Mesendoderm (in vitro differentiated cells): ENCODE results near the gene ANKRD39.

Source experiments
- DNase-seq: peaks from one replicate; pipeline ENCODE4 v3.0.0; 2013
- H2AK5ac ChIP-seq: 2 replicates; pipeline ENCODE4 v1.6.1; 2013; ENCODE audit warnings: low read length, inconsistent platforms
- H2BK120ac ChIP-seq: 2 replicates; pipeline ENCODE4 v1.6.1; 2013; ENCODE audit warnings: low read depth, mild to moderate bottlenecking, low read length, moderate library complexity, mixed read lengths
- H2BK15ac ChIP-seq: replicated peaks from 2 replicates; pipeline ENCODE4 v1.6.1; 2013; ENCODE audit warnings: low read depth, mild to moderate bottlenecking, moderate library complexity
- H2BK5ac ChIP-seq: 2 replicates; pipeline ENCODE4 v1.6.1; 2013; ENCODE audit warnings: low read length, inconsistent platforms
- H3K18ac ChIP-seq: 2 replicates; pipeline ENCODE4 v1.6.1; 2013; ENCODE audit warnings: mild to moderate bottlenecking, low read length, mixed read lengths
- H3K23ac ChIP-seq: one replicate; pipeline ENCODE4 v1.6.1; 2013; ENCODE audit warnings: low read length
- H3K27ac ChIP-seq: 2 replicates; pipeline ENCODE4 v1.5.1; 2013; ENCODE audit warnings: low read depth, mild to moderate bottlenecking, inconsistent platforms, low read length, moderate library complexity
- H3K27me3 ChIP-seq: 2 replicates; pipeline ENCODE4 v1.6.1; 2013; ENCODE audit warnings: low read length, control low read depth, mild to moderate bottlenecking, inconsistent platforms; ENCODE audit not compliant: insufficient read depth, poor library complexity
- H3K36me3 ChIP-seq: 2 replicates; pipeline ENCODE4 v1.6.1; 2013; ENCODE audit warnings: low read length, inconsistent platforms; ENCODE audit not compliant: control insufficient read depth, insufficient read depth
- H3K4ac ChIP-seq: one replicate; pipeline ENCODE4 v1.6.1; 2013; ENCODE audit warnings: low read depth, mild to moderate bottlenecking, low read length, moderate library complexity
- H3K4me1 ChIP-seq: 2 replicates; pipeline ENCODE4 v1.6.1; 2013; ENCODE audit warnings: low read depth, low read length, inconsistent platforms; ENCODE audit not compliant: control insufficient read depth
- H3K4me2 ChIP-seq: 2 replicates; pipeline ENCODE4 v1.6.1; 2013; ENCODE audit warnings: low read length
- H3K4me3 ChIP-seq: 2 replicates; pipeline ENCODE4 v1.5.1; 2013; ENCODE audit warnings: mild to moderate bottlenecking, low read length
- H3K56ac ChIP-seq: one replicate; pipeline ENCODE4 v1.6.1; 2013; ENCODE audit warnings: low read length
- H3K79me1 ChIP-seq: 2 replicates; pipeline ENCODE4 v1.6.1; 2013; ENCODE audit warnings: low read length, inconsistent platforms
- H3K79me2 ChIP-seq: 2 replicates; pipeline ENCODE4 v1.6.1; 2013; ENCODE audit warnings: mild to moderate bottlenecking, low read length; ENCODE audit not compliant: control insufficient read depth, insufficient read depth
- H3K9ac ChIP-seq: 2 replicates; pipeline ENCODE4 v1.6.1; 2013; ENCODE audit warnings: low read length, inconsistent platforms
- H4K5ac ChIP-seq: one replicate; pipeline ENCODE4 v1.6.1; 2013; ENCODE audit warnings: low read length
- H4K8ac ChIP-seq: one replicate; pipeline ENCODE4 v1.6.1; 2013; ENCODE audit warnings: low read depth, mild to moderate bottlenecking, control low read depth, low read length, moderate library complexity
- WGBS: extraction: QIAGEN DNeasy Blood & Tissue Kit; methylation state at CpG from one replicate; pipeline ENCODE4 v1.1.7; 2013; ENCODE audit warnings: low lambda C conversion rate, missing lambda C conversion rate; ENCODE audit not compliant: insufficient coverage; ENCODE audit errors: extremely low coverage; 5-methylcytosine and 5-hydroxymethylcytosine counted together

ANKRD39 gene

GRCh38 chr2:96828436-96828835 lies 29.4 kb downstream of the ANKRD39 start:
- Histone ChIP-seq H3K79me2 (peaks cover 1% of the 10 kb centered on the region), H3K4ac (no peak overlapping the region), H3K18ac (no peak overlapping the region), H2BK120ac (no peak overlapping the region), H4K5ac (no peak overlapping the region), H2BK15ac (no peak overlapping the region), H3K4me3 (no peak overlapping the region), H3K27ac (no peak overlapping the region), H3K27me3 (no peaks in the 10 kb centered on the region), H4K8ac (no peak overlapping the region), H3K4me1 (no peaks in the 10 kb centered on the region), H3K23ac (no peak overlapping the region), H3K79me1 (peaks cover 2% of the 10 kb centered on the region), H3K36me3 (peaks cover 4% of the 10 kb centered on the region), H3K9ac (no peak overlapping the region), H3K4me2 (no peak overlapping the region), H2AK5ac (no peak overlapping the region), H3K56ac (no peak overlapping the region), H2BK5ac (no peak overlapping the region)
- WGBS, result no CpG with 5 or more reads among the region's 14 CpGs
- no peak for DNase-seq

DNA sequence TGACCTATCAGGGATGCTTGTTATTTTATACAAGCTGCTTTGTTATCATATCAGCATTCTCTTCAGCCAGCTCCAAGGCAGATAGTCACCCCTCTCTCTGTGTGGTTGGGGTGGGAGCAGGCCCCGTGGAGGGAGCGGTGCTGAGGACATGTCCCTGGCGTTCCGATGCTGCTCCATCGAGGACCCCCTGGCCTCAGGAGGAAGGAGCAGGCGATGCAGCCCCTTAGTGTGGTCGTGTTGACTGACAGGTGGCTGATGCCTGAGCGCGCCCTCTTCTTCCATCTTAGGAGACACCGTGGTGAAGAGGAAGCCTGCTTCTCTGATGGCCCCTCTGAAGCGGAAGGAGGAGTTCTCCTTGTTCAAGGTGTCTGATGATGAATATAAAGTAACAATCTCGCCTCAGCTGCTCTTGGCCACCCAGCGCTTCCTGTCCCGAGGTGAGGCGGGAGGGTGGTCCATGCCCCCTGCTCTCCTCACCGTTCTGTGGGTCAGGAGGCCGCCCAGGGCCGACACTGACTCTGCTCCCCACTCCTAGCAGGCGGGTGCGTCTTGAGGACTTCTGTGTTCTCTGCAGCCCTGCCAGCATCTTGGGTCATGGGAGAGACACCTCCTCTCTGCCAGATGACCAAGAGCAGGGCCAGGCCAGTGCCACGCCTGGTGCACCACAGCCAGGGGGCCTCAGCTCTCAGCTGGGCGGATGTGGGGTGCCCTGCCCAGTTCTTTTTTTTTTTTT lies 31.1 kb downstream of the ANKRD39 start:
- no peak for DNase-seq
- Histone ChIP-seq H3K79me2 (peaks cover 3% of the 10 kb centered on the region), H3K23ac (no peak overlapping the region), H3K27ac (no peak overlapping the region), H3K4me3 (no peak overlapping the region), H3K9ac (no peak overlapping the region), H3K4ac (no peak overlapping the region), H3K18ac (no peak overlapping the region), H4K8ac (no peak overlapping the region), H3K56ac (no peak overlapping the region), H2AK5ac (no peak overlapping the region), H3K4me1 (no peaks in the 10 kb centered on the region), H2BK120ac (no peak overlapping the region), H3K79me1 (peaks cover 6% of the 10 kb centered on the region), H4K5ac (no peak overlapping the region), H3K4me2 (no peak overlapping the region), H3K36me3 (peaks cover 4% of the 10 kb centered on the region), H2BK15ac (no peak overlapping the region), H2BK5ac (no peak overlapping the region), H3K27me3 (no peaks in the 10 kb centered on the region)
- no CpG with 5 or more reads among the region's 22 CpGs for WGBS

DNA sequence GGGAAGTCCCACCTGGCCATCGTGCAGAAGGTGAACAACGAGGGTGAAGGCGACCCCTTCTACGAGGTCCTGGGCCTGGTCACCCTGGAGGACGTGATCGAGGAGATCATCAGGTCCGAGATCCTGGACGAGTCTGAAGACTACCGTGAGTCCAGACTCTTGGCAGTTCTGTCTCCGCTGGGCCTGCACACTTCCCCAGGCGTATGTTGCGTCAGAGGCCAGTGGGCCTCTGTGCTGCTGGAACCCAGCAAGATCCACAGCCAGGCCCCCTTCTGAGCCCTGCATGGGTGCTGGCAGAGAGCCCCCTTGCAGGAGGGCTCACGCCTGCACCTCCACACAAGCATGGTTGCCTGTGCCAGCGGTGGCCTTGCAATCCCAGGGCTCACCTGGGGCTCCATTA lies 32.8 kb downstream of the ANKRD39 start:
- Histone ChIP-seq H3K4me1 (no peaks in the 10 kb centered on the region), H3K9ac (no peak overlapping the region), H4K5ac (no peak overlapping the region), H2AK5ac (no peak overlapping the region), H3K18ac (no peak overlapping the region), H2BK5ac (no peak overlapping the region), H4K8ac (no peak overlapping the region), H3K4me3 (no peak overlapping the region), H3K4me2 (no peak overlapping the region), H3K79me1 (peaks cover 12% of the 10 kb centered on the region), H3K23ac (no peak overlapping the region), H2BK15ac (no peak overlapping the region), H3K4ac (no peak overlapping the region), H3K79me2 (peaks cover 15% of the 10 kb centered on the region), H3K56ac (no peak overlapping the region), H3K27me3 (no peaks in the 10 kb centered on the region), H3K36me3 (peaks cover 4% of the 10 kb centered on the region), H2BK120ac (no peak overlapping the region), H3K27ac (no peak overlapping the region)
- WGBS, result no CpG with 5 or more reads among the region's 14 CpGs
- DNase-seq, result no peak

DNA sequence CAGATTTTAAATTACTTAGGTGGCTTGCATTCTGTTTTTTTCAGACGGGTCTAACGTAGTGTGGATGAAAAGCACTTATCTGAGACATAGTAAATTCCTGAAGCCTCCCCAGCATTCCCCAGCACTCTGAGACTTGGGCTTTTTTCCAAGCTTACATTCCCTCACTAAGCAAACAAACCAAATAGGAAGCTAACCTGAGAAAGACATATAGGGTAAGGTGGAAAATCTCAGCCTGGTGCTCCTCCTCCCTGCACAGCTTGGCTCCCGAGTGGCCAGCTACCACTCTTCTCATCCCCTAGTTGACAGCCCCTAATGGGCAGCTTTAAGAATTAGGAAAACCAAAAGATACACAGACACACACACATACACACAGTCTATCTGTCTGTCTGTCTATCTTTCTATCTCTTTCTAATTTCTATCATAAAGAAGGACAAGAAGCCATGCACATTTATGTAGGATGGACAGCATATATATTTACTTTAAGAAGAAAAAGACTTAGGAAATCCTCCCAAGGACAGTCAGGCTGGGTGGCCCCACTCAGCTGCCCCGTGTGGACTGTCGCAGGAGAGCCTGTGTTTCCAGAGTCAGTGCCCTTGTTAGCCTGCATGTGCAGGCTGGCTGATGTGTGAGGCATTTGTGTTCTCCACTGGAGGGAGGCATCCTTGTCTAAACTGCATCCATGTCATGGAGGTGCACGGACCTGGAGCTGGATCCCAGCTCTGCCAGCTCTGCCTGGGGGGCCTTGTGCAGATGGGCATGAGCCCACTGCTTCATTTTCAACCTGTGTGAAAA lies 33.5 kb downstream of the ANKRD39 start:
- Histone ChIP-seq H3K23ac (no peak overlapping the region), H3K27ac (no peak overlapping the region), H4K5ac (no peak overlapping the region), H3K36me3 (peaks cover 4% of the 10 kb centered on the region), H3K4me1 (peaks cover under 1% of the 10 kb centered on the region), H2BK120ac (no peak overlapping the region), H3K79me2 (peaks cover 20% of the 10 kb centered on the region), H4K8ac (no peak overlapping the region), H2AK5ac (no peak overlapping the region), H3K9ac (no peak overlapping the region), H3K79me1 (peaks cover 15% of the 10 kb centered on the region), H2BK5ac (no peak overlapping the region), H3K4me2 (no peak overlapping the region), H2BK15ac (no peak overlapping the region), H3K27me3 (no peaks in the 10 kb centered on the region), H3K56ac (no peak overlapping the region), H3K4me3 (no peak overlapping the region), H3K4ac (no peak overlapping the region), H3K18ac (no peak overlapping the region)
- DNase-seq, result no peak
- no CpG with 5 or more reads among the region's 6 CpGs for WGBS

GRCh38 chr2:96823198-96823597 lies 34.6 kb downstream of the ANKRD39 start:
- no peak overlapping the region for H2BK5ac ChIP-seq
- H3K18ac ChIP-seq, result no peak overlapping the region
- H4K8ac ChIP-seq, result no peak overlapping the region
- H3K9ac ChIP-seq, result no peak overlapping the region
- no peak overlapping the region for H3K4ac ChIP-seq
- no peak overlapping the region for H3K27ac ChIP-seq
- H3K4me2 ChIP-seq, result no peak overlapping the region
- H2BK15ac ChIP-seq, result no peak overlapping the region
- no peak overlapping the region for H2AK5ac ChIP-seq
- H3K23ac ChIP-seq, result no peak overlapping the region
- no CpG with 5 or more reads among the region's 11 CpGs for WGBS
- peaks cover 28% of the 10 kb centered on the region for H3K79me2 ChIP-seq
- H3K4me1 ChIP-seq, result peaks cover 5% of the 10 kb centered on the region
- H2BK120ac ChIP-seq, result no peak overlapping the region
- H3K27me3 ChIP-seq, result no peaks in the 10 kb centered on the region
- DNase-seq, result no peak
- H3K4me3 ChIP-seq, result no peak overlapping the region
- no peak overlapping the region for H3K56ac ChIP-seq
- H3K79me1 ChIP-seq, result peaks cover 23% of the 10 kb centered on the region
- peaks cover 2% of the 10 kb centered on the region for H3K36me3 ChIP-seq
- no peak overlapping the region for H4K5ac ChIP-seq
